Measurements from ENCODE around the gene MSH2. TPM values are rescaled to one million over a fixed set of nuclear protein-coding genes. Genes with fewer than 3 reads are reported as not detected.

Gene MSH2
- total RNA-seq (2021), result 139 and 140 TPM in 2 replicates
- long read RNA-seq, full-length matches to known transcripts, result 608 of 772 reads
- long read RNA-seq, partial matches to known transcripts, result 102 of 772 reads
- long read RNA-seq, other reads (novel, unspliced or antisense), result 62 of 772 reads

GRCh38 chr2:47402805-47403608, at the start of gene MSH2:
Gene MSH2, plus strand, starts transcription at chr2:47403156. Its CDS starts 36 bp downstream, at chr2:47403192.
- Histone ChIP-seq H3K79me1 (ENCODE audit: insufficient read depth, low read depth, low read length, poor library complexity, severe bottlenecking) (no peaks in the 10 kb centered on the region), H3K4me2 (ENCODE audit: insufficient read depth, insufficient read length, low read length) (peak within 1 kb of the TSS; percentile 92), H3K14ac (ENCODE audit: insufficient read depth, low read length) (peak within 1 kb of the TSS; percentile 93), H3K23me2 (ENCODE audit: insufficient read length, low read depth, low read length, poor library complexity, severe bottlenecking) (peaks cover 8% of the 10 kb centered on the region), H4K5ac (ENCODE audit: insufficient read length, low read depth, low read length) (peak within 1 kb of the TSS; percentile 44), H3K27me3 (ENCODE audit: insufficient read depth, low read length) (no peaks in the 10 kb centered on the region), H3K56ac (ENCODE audit: insufficient read length, low read depth, low read length) (no peak within 1 kb of the TSS), H4K8ac (replicated peaks; ENCODE audit: insufficient read length, low read depth, low read length) (no peak within 1 kb of the TSS), H2BK5ac (ENCODE audit: insufficient read length, low read length) (no peak within 1 kb of the TSS), H3T11ph (ENCODE audit: low read length) (no peak within 1 kb of the TSS), H3K9me3 (ENCODE audit: control insufficient read depth, low read depth, low read length) (no peaks in the 10 kb centered on the region), H3K79me2 (ENCODE audit: insufficient read depth, low read length) (peaks cover 40% of the 10 kb centered on the region), H2BK15ac (ENCODE audit: low read depth, low read length) (no peak within 1 kb of the TSS), H3K4me1 (ENCODE audit: insufficient read depth, low read length) (no peaks in the 10 kb centered on the region; the same call in 1 of the 2 replicates), H2AK5ac (ENCODE audit: insufficient read length, low read length) (no peak within 1 kb of the TSS), H3K9ac (ENCODE audit: extremely low read depth, insufficient read length, low read length) (peak within 1 kb of the TSS; percentile 82), H4K20me1 (ENCODE audit: control insufficient read depth, insufficient read depth, insufficient read length) (no peaks in the 10 kb centered on the region), H4K91ac (ENCODE audit: insufficient read length, low read depth, low read length) (no peak within 1 kb of the TSS), H2BK20ac (ENCODE audit: low read depth, low read length, poor library complexity, severe bottlenecking) (no peak within 1 kb of the TSS), H2BK12ac (ENCODE audit: insufficient read length, low read depth, low read length) (no peak within 1 kb of the TSS), H3K4ac (ENCODE audit: low read depth, low read length) (no peak within 1 kb of the TSS), H3K23ac (ENCODE audit: insufficient read length, low read depth, low read length) (no peak within 1 kb of the TSS), H3K18ac (ENCODE audit: insufficient read length, low read depth, low read length) (peak within 1 kb of the TSS; percentile 94), H2BK120ac (ENCODE audit: low read depth, low read length, poor library complexity, severe bottlenecking) (no peak within 1 kb of the TSS), H2AFZ (ENCODE audit: low read length) (no peak within 1 kb of the TSS), H3K27ac (ENCODE audit: insufficient read length, low read depth, low read length) (peak within 1 kb of the TSS; percentile 93)
- no peaks in the 10 kb centered on the region for H3K27me3 Mint-ChIP-seq (ENCODE audit: low read depth)
- H3K27ac Mint-ChIP-seq, result peak within 1 kb of the TSS; percentile 98 to 100 (median 99)
- TF ChIP-seq CTCF (conservative IDR thresholded peaks at IDR 0.05), result peak; percentile 30; the same call in 1 of the 3 replicates
- peaks cover 32 to 39% (median 37%) of the 10 kb centered on the region in 3 experiments for H3K36me3 Mint-ChIP-seq (ENCODE audit: insufficient read depth in 1 of 3, low read depth in 3 of 3)
- WGBS (ENCODE audit: extremely low coverage, insufficient read length, low lambda C conversion rate), result no CpG with 5 or more reads among the region's 73 CpGs
- H3K4me3 Mint-ChIP-seq, result peak within 1 kb of the TSS; percentile 94 to 98
- H3K9me3 Mint-ChIP-seq, result peaks cover 14 to 24% of the 10 kb centered on the region in 2 experiments
- DNase-seq, result peak; percentile 99
- peaks cover 39 to 43% of the 10 kb centered on the region in 2 experiments for H3K4me1 Mint-ChIP-seq
